ENCODE results near the gene HSFX4.

The HSFX4 gene

GRCh38 chrX:149948016-149948415 lies 18.6 kb downstream of the HSFX4 start:
- Histone ChIP-seq H3K4me3 (ENCODE audit: insufficient read depth, low read depth, low read length, poor library complexity, severe bottlenecking) (no peak overlapping the region), H3K4me1 (ENCODE audit: control insufficient read depth, insufficient read depth, low read length, poor library complexity, severe bottlenecking) (no peaks in the 10 kb centered on the region), H3K27ac (ENCODE audit: insufficient read depth, low read length, poor library complexity, severe bottlenecking) (no peak overlapping the region), H3K9me3 (ENCODE audit: control insufficient read depth, low read length) (no peaks in the 10 kb centered on the region), H3K27me3 (replicated peaks; ENCODE audit: control insufficient read depth, insufficient read depth, low read length, poor library complexity, severe bottlenecking) (no peaks in the 10 kb centered on the region), H3K36me3 (ENCODE audit: control insufficient read depth, insufficient read depth, low read length) (no peaks in the 10 kb centered on the region)
- DNase-seq = no peak

GRCh38 chrX:149949743-149950436 lies 20.5 kb downstream of the HSFX4 start:
- no peak overlapping the region for H3K4me3 ChIP-seq (ENCODE audit: insufficient read depth, low read depth, low read length, poor library complexity, severe bottlenecking)
- no peaks in the 10 kb centered on the region for H3K36me3 ChIP-seq (ENCODE audit: control insufficient read depth, insufficient read depth, low read length)
- H3K9me3 ChIP-seq (ENCODE audit: control insufficient read depth, low read length) = no peaks in the 10 kb centered on the region
- no peak overlapping the region for H3K27ac ChIP-seq (ENCODE audit: insufficient read depth, low read length, poor library complexity, severe bottlenecking)
- no peaks in the 10 kb centered on the region for H3K4me1 ChIP-seq (ENCODE audit: control insufficient read depth, insufficient read depth, low read length, poor library complexity, severe bottlenecking)
- H3K27me3 ChIP-seq (replicated peaks; ENCODE audit: control insufficient read depth, insufficient read depth, low read length, poor library complexity, severe bottlenecking) = no peaks in the 10 kb centered on the region
- DNase-seq = no peak

GRCh38 chrX:149950681-149951080 lies 21.3 kb downstream of the HSFX4 start:
- H3K4me1 ChIP-seq (ENCODE audit: control insufficient read depth, insufficient read depth, low read length, poor library complexity, severe bottlenecking) = no peaks in the 10 kb centered on the region
- H3K36me3 ChIP-seq (ENCODE audit: control insufficient read depth, insufficient read depth, low read length) = no peaks in the 10 kb centered on the region
- no peak overlapping the region for H3K27ac ChIP-seq (ENCODE audit: insufficient read depth, low read length, poor library complexity, severe bottlenecking)
- H3K27me3 ChIP-seq (replicated peaks; ENCODE audit: control insufficient read depth, insufficient read depth, low read length, poor library complexity, severe bottlenecking) = no peaks in the 10 kb centered on the region
- no peaks in the 10 kb centered on the region for H3K9me3 ChIP-seq (ENCODE audit: control insufficient read depth, low read length)
- DNase-seq = no peak
- H3K4me3 ChIP-seq (ENCODE audit: insufficient read depth, low read depth, low read length, poor library complexity, severe bottlenecking) = no peak overlapping the region

- no peak for DNase-seq
- H3K27ac ChIP-seq (ENCODE audit: insufficient read depth, low read length, poor library complexity, severe bottlenecking) = no peak overlapping the region
- H3K27me3 ChIP-seq (replicated peaks; ENCODE audit: control insufficient read depth, insufficient read depth, low read length, poor library complexity, severe bottlenecking) = no peaks in the 10 kb centered on the region
- no peak overlapping the region for H3K4me3 ChIP-seq (ENCODE audit: insufficient read depth, low read depth, low read length, poor library complexity, severe bottlenecking)
- H3K36me3 ChIP-seq (ENCODE audit: control insufficient read depth, insufficient read depth, low read length) = peaks cover 3% of the 10 kb centered on the region
- H3K9me3 ChIP-seq (ENCODE audit: control insufficient read depth, low read length) = no peaks in the 10 kb centered on the region
- no peaks in the 10 kb centered on the region for H3K4me1 ChIP-seq (ENCODE audit: control insufficient read depth, insufficient read depth, low read length, poor library complexity, severe bottlenecking)
These were observed 32.2 kb downstream of the HSFX4 start for GRCh38 chrX:149961572-149961971.

- Histone ChIP-seq H3K36me3 (ENCODE audit: control insufficient read depth, insufficient read depth, low read length) (peaks cover 3% of the 10 kb centered on the region), H3K27ac (ENCODE audit: insufficient read depth, low read length, poor library complexity, severe bottlenecking) (no peak overlapping the region), H3K9me3 (ENCODE audit: control insufficient read depth, low read length) (no peaks in the 10 kb centered on the region), H3K27me3 (replicated peaks; ENCODE audit: control insufficient read depth, insufficient read depth, low read length, poor library complexity, severe bottlenecking) (no peaks in the 10 kb centered on the region), H3K4me3 (ENCODE audit: insufficient read depth, low read depth, low read length, poor library complexity, severe bottlenecking) (no peak overlapping the region), H3K4me1 (ENCODE audit: control insufficient read depth, insufficient read depth, low read length, poor library complexity, severe bottlenecking) (no peaks in the 10 kb centered on the region)
- DNase-seq = no peak
These were observed 32.6 kb downstream of the HSFX4 start for GRCh38 chrX:149962010-149962409.

- Histone ChIP-seq H3K27me3 (replicated peaks; ENCODE audit: control insufficient read depth, insufficient read depth, low read length, poor library complexity, severe bottlenecking) (no peaks in the 10 kb centered on the region), H3K4me3 (ENCODE audit: insufficient read depth, low read depth, low read length, poor library complexity, severe bottlenecking) (no peak overlapping the region), H3K4me1 (ENCODE audit: control insufficient read depth, insufficient read depth, low read length, poor library complexity, severe bottlenecking) (no peaks in the 10 kb centered on the region), H3K27ac (ENCODE audit: insufficient read depth, low read length, poor library complexity, severe bottlenecking) (no peak overlapping the region), H3K36me3 (ENCODE audit: control insufficient read depth, insufficient read depth, low read length) (peaks cover 3% of the 10 kb centered on the region), H3K9me3 (ENCODE audit: control insufficient read depth, low read length) (no peaks in the 10 kb centered on the region)
- DNase-seq = no peak
These were observed 33.7 kb downstream of the HSFX4 start for GRCh38 chrX:149962859-149963757.

GRCh38 chrX:149979126-149979644 lies 49.8 kb downstream of the HSFX4 start:
- H3K36me3 ChIP-seq (ENCODE audit: control insufficient read depth, insufficient read depth, low read length) = no peaks in the 10 kb centered on the region
- no peaks in the 10 kb centered on the region for H3K4me1 ChIP-seq (ENCODE audit: control insufficient read depth, insufficient read depth, low read length, poor library complexity, severe bottlenecking)
- H3K9me3 ChIP-seq (ENCODE audit: control insufficient read depth, low read length) = no peaks in the 10 kb centered on the region
- H3K4me3 ChIP-seq (ENCODE audit: insufficient read depth, low read depth, low read length, poor library complexity, severe bottlenecking) = no peak overlapping the region
- H3K27ac ChIP-seq (ENCODE audit: insufficient read depth, low read length, poor library complexity, severe bottlenecking) = no peak overlapping the region
- DNase-seq = no peak
- H3K27me3 ChIP-seq (replicated peaks; ENCODE audit: control insufficient read depth, insufficient read depth, low read length, poor library complexity, severe bottlenecking) = no peaks in the 10 kb centered on the region

Data from effector memory CD4-positive, alpha-beta T cell (primary cell).